ENCODE measurements around the gene ST8SIA4.
A peak's percentile ranks its signal among the peaks of the same experiment; 100 is the strongest.

ST8SIA4 gene

GRCh38 chr5:100867039-100867562 lies 36.0 kb downstream of the ST8SIA4 start:
- no peak for DNase-seq

DNA sequence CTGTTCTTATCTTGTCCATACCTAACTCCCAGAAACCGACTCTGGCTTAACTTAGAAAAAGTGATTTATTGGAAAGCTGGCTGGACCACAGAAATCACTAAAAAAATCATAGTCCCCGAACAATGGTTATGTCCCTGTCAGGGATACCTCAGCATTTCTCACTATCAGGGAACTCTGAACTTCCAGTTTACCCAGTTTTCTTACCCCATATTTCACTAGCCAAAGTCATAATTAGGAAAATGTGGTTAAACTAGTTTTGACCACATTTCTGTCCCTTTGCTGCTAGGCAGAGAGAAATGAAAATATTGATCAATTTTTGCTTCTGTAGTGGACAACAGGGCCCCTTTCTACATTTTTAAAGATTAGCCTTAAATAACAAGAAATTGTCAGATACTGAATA lies 38.2 kb downstream of the ST8SIA4 start:
- DNase-seq: no peak

DNA sequence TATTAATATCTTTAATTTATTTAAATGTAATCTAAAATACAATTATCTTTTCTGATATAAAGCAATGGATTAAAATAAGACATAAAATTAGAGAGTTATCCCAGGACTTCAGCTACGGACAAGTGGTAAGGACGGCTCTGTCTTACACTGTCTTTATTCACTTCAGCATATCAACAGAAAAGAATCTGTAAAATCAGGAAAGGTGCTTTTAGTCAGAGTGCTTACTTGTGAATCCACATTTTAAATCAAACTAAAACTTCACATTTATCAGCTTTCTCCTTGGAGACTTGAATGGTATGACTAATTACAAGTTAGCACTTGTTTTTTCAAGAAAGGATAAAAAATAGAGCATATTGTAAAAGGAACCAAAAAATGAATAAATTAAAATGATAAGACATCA lies 39.3 kb downstream of the ST8SIA4 start:
- no peak for DNase-seq

DNA sequence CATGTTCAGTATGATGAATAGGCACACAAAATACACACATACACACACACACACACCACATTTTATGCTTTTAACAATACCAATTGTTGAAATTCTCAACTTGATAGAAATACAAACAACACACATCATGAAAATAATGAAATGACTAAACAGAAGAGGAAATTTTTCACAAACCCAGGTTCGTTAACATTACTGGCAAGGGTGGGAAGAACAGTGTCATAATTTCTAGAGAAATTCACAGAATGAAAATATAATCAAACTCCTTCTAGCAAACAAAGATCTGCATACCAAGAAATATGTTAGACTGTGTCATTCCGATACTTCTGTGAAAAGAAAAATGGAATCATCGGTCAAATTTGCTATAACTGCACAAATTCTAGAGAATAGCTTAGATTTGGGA lies 41.9 kb downstream of the ST8SIA4 start:
- no peak for DNase-seq

DNA sequence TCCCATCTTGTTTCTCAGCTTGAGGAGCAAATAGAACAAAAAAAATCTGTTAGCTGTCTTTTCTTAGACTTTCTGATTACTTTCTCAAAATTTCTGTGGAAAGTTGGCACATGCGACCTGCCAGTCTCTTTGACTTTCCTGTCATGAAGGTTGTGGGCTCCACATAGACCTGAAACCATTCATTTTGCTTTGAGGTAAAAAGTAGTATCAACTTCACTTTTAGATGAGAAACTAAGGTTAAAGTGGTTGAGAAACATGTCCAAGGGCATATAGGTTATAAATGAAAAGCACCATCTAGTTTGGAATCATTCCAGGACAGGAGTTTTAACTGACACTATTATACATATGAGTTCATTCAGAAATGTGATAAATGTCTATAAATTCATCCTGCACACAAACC lies 42.7 kb downstream of the ST8SIA4 start:
- no peak for DNase-seq

GRCh38 chr5:100858987-100859545 lies 44.0 kb downstream of the ST8SIA4 start:
- DNase-seq: no peak

DNA sequence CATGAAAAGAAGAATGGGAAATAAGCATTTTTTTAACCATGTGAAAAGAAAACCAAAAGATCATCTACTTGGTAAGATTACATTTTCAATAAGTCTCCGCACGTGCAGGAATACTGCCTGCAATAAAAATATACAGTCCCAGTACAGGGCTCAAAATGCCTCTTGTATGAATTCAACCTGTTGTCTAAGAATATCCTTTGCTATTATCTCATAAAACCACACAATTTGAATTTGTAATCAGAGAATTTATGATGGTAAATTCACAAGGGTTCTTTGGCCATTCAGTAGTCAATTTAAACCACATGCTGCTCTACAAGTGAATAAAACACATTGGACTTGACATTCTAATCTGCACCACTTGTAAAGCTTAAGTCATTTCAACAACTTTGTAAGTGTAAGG lies 46.6 kb downstream of the ST8SIA4 start:
- DNase-seq: no peak

DNA sequence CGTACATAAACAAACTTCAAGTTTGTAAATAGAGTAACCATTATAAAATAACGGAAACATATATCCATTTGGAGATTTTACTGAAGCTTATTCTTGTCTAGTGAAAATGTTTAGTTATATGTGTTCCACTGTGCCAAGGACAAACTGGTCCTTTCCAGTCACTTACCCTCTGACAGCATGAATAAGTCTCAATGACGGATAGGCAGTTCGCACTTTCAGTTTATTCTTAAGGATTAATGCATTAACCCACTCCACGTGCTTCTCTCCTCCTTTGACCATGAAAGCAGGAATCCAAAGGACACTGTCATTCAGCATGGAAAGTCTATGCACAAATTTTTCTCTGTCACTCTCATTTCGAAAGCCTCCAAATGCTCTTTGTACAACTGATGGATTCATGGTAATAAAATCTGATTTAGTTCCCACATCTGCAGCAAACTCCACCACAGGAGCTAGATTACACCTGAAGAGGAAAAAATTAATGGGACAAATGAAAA lies 47.1 kb downstream of the ST8SIA4 start:
- DNase-seq: no peak

DNA sequence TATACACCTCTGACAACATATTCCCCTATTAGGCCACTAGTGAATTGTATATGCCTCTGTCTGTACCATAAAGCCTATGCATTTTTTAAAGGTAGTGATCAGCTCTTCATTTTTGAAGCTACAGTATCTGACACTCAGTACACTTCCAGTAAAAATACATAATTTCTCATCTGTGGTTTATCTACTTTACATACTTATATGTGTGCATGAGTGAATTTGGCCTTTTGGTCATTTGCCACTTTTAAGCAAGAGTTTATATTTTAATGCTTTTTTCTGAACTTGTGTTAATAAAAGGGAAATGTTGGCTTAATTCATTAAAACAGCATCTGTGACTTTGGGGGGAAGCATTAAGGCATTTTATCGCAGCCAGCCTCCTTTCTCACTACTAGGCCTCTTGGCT lies 47.8 kb downstream of the ST8SIA4 start:
- no peak for DNase-seq

- no peak for DNase-seq
Measured at GRCh38 chr5:100854591-100854990, 48.5 kb downstream of the ST8SIA4 start.

DNA sequence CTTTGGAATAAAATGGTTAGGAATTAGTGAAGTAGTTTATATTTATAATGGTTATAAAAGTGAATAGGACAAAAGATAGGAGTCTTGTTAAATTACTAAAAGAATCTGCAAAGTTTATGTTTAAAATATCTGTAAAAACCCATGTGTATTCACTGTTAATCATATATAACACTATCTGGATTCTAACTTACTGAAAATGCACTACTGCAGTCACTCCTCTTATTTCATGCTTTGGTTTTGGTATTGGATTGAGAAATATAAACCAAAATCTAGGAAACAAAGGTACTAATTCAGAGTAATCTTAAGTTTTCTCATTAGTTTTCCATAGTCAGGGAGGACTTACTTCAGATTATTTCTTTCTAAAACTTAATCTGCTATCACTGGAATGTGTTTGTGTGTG lies 49.5 kb downstream of the ST8SIA4 start:
- no peak for DNase-seq

DNA sequence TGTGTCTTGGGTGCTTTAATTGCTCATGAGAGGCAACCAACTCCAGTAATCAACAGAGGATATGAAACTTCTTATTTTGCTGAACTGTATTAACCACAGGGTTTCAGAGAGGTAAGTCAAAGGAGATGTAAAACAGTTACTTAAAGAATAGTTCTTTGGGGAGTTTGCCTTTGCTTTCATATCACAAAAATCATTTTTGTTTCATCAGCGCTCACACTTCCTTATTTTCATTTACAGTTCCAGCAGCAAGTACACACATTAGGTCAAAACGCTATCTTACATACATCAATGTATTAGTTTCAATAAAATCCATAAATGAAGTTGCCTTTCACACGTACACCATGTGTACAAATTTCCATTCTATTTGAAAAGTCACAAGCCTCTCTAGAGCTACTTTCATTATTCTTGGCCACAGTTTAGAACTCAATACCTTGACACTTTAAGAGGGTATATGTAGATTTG lies 50.1 kb downstream of the ST8SIA4 start:
- peak; percentile 46 to 81 (median 74) for DNase-seq

DNA sequence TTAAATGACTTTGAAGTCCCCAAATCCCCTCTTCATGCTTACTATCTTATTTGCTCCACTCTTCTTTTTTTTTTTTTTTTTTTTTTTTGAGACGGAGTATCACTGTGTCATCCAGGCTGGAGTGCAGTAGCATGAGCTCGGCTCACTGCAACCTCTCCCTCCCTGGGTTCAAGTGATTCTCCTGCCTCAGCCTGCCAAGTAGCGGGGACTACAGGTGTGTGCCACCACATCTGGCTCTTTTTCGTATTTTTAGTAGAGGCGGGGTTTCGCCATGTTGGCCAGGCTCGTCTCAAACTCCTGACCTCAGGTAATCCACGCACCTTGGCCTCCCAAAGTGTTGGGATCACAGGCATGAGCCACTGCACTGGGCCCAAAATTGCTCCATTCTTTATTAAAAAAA lies 51.0 kb downstream of the ST8SIA4 start:
- DNase-seq: no peak

DNA sequence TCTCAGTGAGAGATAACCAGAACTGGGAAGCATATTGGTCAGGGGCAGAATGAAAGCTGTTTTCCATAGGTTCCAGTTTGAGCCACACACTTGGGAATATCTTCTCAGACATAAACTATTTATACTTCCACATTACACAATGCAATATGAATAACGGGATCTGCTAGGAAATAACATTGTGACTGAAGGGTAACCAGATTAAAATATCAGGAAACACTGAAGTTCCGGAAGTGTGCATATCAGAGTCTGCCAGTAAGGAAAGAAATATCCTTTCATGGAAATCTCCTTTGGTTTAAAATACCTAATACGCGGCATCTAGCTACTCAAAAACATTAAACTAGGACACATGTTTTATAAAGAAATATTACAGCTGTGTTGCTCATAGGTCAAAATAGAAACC lies 56.3 kb downstream of the ST8SIA4 start:
- peak in 2 of 3 donors; percentile 41 to 71 for DNase-seq

DNA sequence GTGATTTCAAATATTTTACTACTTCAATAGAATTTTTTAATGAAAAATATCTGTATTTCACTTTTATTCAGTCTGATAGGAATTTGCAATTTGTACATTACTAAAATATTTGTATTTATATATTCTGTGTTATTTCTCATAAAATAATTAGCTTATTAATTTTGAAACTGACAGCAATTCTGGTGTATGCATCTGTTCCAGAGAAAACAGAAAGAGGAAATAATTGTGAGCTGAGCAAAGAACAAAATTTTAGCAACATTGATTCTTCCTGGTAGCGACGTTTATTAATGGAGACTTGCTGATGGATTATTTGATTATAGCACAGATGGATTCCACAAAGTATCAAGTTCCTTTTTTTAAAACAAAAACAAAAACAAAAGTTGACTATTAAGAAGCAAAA lies 61.0 kb downstream of the ST8SIA4 start:
- DNase-seq: no peak

DNA sequence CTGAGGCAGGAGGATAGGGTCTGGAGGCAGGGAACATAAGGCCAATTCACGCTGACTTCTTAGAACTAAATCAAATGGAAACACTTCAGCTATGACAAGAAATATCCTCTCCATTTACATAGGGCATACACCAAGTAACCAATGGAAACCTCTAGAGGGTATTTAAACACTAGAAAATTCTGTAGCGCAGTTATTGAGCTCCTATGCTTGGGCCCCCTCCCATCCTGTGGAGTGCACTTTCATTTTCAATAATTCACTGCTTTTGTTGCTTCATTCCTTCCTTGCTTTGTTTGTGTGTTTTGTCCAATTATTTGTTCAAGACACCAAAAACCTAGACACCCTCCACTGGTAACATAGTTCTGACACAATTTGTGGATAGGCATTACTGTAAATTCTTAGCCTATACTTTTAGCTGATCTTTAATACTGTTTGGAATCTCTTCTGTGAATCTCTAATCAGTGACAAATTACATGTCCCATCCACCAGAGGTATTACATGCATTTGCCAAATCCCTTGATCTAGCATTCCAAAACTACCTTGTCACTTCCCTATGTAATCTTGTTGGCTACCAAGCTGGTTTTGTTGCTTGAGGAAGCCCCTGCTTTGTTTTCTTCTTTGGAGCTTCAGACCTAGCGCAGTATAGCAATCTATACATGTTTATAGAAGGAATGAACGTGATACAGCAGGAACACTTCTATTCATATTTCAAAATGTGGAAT lies 61.6 kb downstream of the ST8SIA4 start:
- no peak for DNase-seq

DNA sequence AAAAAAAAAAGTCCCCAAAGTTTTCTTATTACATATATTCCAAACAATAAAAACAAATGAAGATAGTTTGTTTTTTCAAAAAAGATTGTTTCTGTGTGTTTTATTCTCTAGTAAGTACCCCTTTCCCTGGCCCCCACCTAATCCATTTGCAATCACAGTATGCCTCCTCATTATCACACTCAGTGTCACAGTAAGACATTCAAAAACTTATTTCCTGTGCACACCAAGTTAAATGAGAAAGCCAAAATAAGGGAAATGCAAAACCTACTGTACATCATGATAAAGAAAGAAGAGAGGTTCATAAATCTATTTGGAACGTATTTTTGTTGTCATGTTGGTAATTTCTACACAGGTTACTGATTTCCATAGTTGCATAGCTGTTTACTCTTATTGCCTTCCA lies 62.3 kb downstream of the ST8SIA4 start:
- peak in 1 of 3 donors; percentile 43 for DNase-seq

DNA sequence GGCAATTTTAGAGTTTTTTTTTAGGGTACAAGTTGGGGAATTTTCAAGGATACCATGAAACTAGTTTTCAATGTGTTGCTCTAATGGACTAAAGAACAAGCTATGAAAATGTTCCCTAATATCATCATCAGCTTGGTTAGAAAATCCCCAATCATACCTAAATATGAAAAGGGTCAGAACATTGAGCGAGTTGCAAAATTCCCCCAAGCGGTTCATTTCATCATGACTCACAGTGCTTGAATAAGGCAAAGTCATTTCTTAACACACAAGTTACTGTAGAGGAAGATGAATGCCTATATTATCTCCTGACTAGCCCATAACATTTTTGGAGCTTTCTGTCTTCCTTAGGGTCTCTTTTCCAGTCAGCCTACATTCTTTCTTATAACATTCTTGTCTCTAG lies 62.7 kb downstream of the ST8SIA4 start:
- DNase-seq: peak; percentile 88 to 99 (median 97)

DNA sequence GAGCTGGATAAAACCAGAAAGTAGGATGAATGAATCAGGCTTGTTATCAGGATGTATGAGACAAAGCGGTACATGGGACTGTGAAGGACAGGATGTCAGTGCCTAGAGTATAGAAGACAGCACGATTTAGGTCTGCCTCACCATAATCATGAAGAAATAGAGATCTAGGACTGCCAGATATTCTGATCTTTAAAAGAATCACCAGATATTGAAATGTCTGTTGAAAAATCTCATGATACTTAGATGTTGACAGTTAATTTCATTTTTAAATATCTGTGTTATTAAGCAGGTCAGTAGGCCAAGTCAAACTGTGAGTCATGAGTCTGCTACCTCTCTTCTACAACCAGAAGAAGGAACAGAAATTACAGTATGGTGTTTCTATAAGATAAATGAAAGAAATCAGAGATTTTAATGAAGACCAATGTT lies 65.0 kb downstream of the ST8SIA4 start:
- peak in 2 of 3 donors; percentile 59 to 65 for DNase-seq

DNA sequence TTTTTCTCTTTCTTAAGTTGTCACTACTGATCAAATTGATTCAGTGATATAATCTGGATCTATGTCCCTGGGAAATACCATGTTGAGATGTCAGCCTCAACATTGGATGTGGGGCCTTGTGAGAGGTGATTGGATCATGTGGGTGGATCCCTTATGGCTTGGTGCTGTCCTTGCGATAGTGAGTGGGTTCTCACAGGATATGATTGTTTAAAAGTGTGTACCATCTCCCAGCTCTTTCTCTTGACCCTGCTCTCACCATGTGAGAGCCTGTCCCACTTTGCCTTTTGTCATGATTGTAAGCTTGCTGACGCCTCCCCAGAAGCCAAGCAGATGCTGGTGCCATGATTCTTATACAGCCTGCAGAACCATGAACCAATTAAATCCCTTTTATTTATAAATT lies 68.6 kb downstream of the ST8SIA4 start:
- DNase-seq: no peak

- DNase-seq: no peak
Measured at GRCh38 chr5:100832252-100833230, 70.5 kb downstream of the ST8SIA4 start.

DNA sequence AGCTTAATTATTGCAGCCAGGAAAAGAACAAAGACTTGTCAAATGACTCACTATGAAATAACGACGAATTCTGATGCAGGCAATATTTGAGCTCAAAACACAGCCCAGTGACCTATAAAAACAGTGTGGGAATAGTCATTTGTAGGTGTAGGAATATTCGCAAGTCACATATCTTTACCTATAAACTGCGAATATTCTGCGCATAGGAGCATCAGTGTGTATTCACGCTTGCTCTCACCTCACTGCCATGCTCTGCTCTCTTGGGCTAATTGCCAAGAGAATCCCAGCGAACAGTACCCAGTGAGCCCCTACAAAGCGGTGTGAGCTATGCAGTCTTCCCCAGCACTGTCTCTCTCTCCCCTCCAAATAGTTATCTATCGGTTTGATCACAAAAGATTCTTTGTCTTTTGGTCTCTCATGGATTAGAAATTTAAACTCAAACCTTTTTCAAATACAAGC lies 74.2 kb downstream of the ST8SIA4 start:
- DNase-seq: peak in 1 of 3 donors; percentile 72
